ENCODE results near the gene SCNN1G.

SCNN1G gene

GRCh38 chr16:23195366-23195978 is 12.9 kb downstream of the SCNN1G start:
- DNase-seq, result no peak
- H3K4me1 Mint-ChIP-seq, result no peaks in the 10 kb centered on the region
- H3K9me3 Mint-ChIP-seq, result no peaks in the 10 kb centered on the region
- CTCF ChIA-PET, result interaction anchor here (0.5 kb wide), 1 partner anchor 733 kb away, joined by 3 read pairs; no protein-coding TSS in a partner anchor
- no peaks in the 10 kb centered on the region for H3K36me3 Mint-ChIP-seq
- H3K27ac Mint-ChIP-seq, result no peak overlapping the region
- no peak overlapping the region for H3K4me3 Mint-ChIP-seq
- peaks cover 36% of the 10 kb centered on the region for H3K27me3 Mint-ChIP-seq

DNA sequence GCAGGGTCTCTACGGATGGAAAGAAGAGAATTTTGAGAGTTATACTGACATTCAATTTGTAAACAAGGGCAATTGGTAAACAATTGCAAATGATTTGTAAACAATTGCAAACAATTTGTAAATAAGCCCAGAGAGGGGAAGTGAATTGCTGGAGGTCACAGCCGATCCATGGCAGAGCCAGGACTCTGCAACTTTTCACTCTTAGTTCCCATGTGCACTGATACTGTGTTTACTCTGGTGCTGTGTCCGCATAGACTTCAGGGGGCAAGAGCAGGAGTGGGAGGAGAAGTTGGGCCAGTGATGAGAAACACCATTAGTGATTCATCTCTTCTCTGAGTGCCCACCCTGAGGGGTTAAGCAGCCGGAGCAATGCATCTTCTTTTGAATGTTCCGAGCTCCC is 14.0 kb downstream of the SCNN1G start:
- H3K27ac Mint-ChIP-seq, result no peak overlapping the region
- DNase-seq, result no peak
- no peaks in the 10 kb centered on the region for H3K36me3 Mint-ChIP-seq
- H3K4me1 Mint-ChIP-seq, result no peaks in the 10 kb centered on the region
- CTCF ChIA-PET, result no interaction called here
- H3K4me3 Mint-ChIP-seq, result no peak overlapping the region
- H3K27me3 Mint-ChIP-seq, result peaks cover 32% of the 10 kb centered on the region
- H3K9me3 Mint-ChIP-seq, result no peaks in the 10 kb centered on the region

- CTCF ChIA-PET, result no interaction called here
- Mint-ChIP-seq H3K27ac (no peak overlapping the region), H3K4me3 (no peak overlapping the region), H3K4me1 (no peaks in the 10 kb centered on the region), H3K36me3 (no peaks in the 10 kb centered on the region), H3K27me3 (peaks cover 18% of the 10 kb centered on the region), H3K9me3 (no peaks in the 10 kb centered on the region)
- DNase-seq, result no peak
Observed at GRCh38 chr16:23202166-23202565, 19.6 kb downstream of the SCNN1G start.

DNA sequence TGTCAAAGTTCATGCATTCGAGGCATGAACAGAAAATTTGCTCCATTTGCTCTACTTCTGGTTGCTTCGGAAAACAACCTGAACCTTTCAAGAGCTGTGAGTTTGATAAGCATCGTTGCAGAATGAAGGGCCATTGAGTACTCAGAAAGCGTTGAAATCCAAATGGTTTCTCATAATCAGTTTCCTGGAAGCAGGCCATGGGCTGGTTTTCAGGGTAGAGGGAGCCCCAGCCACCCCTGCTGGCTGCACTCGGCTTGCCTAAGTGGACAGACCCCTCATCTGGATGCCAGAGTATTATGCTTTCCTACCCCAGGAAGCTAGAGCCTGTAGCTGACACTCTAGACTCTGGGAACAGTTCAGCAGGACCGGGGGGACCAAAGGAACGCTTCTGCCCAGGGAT is 24.4 kb downstream of the SCNN1G start:
- Mint-ChIP-seq H3K4me3 (no peak overlapping the region), H3K27ac (no peak overlapping the region), H3K4me1 (no peaks in the 10 kb centered on the region), H3K27me3 (peaks cover 11% of the 10 kb centered on the region), H3K36me3 (no peaks in the 10 kb centered on the region), H3K9me3 (no peaks in the 10 kb centered on the region)
- CTCF ChIA-PET, result no interaction called here
- no peak for DNase-seq

- Mint-ChIP-seq H3K4me1 (no peaks in the 10 kb centered on the region), H3K9me3 (no peaks in the 10 kb centered on the region), H3K27ac (no peak overlapping the region), H3K4me3 (no peak overlapping the region), H3K36me3 (no peaks in the 10 kb centered on the region), H3K27me3 (peaks cover 11% of the 10 kb centered on the region)
- CTCF ChIA-PET, result no interaction called here
- DNase-seq, result no peak
Observed at GRCh38 chr16:23207485-23207884, 24.9 kb downstream of the SCNN1G start.

DNA sequence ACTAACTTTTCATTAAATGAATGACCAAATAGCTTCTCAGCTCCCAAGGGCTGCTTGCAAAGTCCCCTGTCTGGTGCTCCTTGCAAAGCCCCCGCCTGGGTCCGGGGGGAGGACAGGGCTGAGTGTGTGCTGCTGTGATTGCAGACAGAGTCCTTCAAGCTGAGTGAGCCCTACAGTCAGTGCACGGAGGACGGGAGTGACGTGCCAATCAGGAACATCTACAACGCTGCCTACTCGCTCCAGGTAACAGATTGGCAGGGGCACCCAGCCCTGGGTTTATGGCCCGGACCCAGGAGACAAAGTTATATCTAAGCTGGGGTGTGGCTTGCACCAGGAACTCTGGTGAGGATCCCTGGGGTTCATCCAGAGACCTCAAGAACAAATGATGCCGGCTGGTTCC is 27.1 kb downstream of the SCNN1G start:
- Mint-ChIP-seq H3K9me3 (no peaks in the 10 kb centered on the region), H3K36me3 (no peaks in the 10 kb centered on the region), H3K27me3 (peaks cover 8% of the 10 kb centered on the region), H3K27ac (no peak overlapping the region), H3K4me1 (no peaks in the 10 kb centered on the region), H3K4me3 (no peak overlapping the region)
- CTCF ChIA-PET, result no interaction called here
- DNase-seq, result no peak

- H3K4me1 Mint-ChIP-seq, result no peaks in the 10 kb centered on the region
- peaks cover 21% of the 10 kb centered on the region for H3K27me3 Mint-ChIP-seq
- no peaks in the 10 kb centered on the region for H3K9me3 Mint-ChIP-seq
- H3K27ac Mint-ChIP-seq, result no peak overlapping the region
- no peak overlapping the region for H3K4me3 Mint-ChIP-seq
- no peak for DNase-seq
- no peaks in the 10 kb centered on the region for H3K36me3 Mint-ChIP-seq
- CTCF ChIA-PET, result interaction anchor here (0.7 kb wide), 1 partner anchor 384 kb away, joined by 3 read pairs; no protein-coding TSS in a partner anchor
Observed at GRCh38 chr16:23213831-23214230, 31.3 kb downstream of the SCNN1G start.

DNA sequence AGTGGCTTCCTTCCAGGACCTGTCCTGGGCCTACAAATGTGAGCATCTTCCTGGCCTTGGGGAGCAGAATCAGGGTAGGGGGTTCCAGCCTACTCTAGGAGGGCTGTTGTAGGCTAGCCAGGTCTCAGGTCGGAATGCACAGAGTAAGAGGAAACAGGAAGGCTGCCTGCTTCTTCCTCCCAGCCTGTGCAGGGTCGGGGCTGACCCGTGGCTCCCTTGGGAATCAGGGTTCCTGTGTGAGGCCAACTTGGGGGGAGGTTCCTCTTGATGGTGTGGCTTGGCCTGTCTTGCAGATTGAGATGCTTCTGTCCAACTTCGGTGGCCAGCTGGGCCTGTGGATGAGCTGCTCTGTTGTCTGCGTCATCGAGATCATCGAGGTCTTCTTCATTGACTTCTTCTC is 32.3 kb downstream of the SCNN1G start:
- Mint-ChIP-seq H3K27me3 (peaks cover 23% of the 10 kb centered on the region), H3K36me3 (no peaks in the 10 kb centered on the region), H3K4me1 (no peaks in the 10 kb centered on the region), H3K9me3 (no peaks in the 10 kb centered on the region), H3K4me3 (no peak overlapping the region), H3K27ac (no peak overlapping the region)
- CTCF ChIA-PET, result no interaction called here
- no peak for DNase-seq

GRCh38 chr16:23215435-23215834 is 32.9 kb downstream of the SCNN1G start:
- no peaks in the 10 kb centered on the region for H3K9me3 Mint-ChIP-seq
- DNase-seq, result no peak
- CTCF ChIA-PET, result no interaction called here
- H3K27me3 Mint-ChIP-seq, result peaks cover 23% of the 10 kb centered on the region
- no peaks in the 10 kb centered on the region for H3K4me1 Mint-ChIP-seq
- H3K4me3 Mint-ChIP-seq, result no peak overlapping the region
- no peak overlapping the region for H3K27ac Mint-ChIP-seq
- no peaks in the 10 kb centered on the region for H3K36me3 Mint-ChIP-seq

DNA sequence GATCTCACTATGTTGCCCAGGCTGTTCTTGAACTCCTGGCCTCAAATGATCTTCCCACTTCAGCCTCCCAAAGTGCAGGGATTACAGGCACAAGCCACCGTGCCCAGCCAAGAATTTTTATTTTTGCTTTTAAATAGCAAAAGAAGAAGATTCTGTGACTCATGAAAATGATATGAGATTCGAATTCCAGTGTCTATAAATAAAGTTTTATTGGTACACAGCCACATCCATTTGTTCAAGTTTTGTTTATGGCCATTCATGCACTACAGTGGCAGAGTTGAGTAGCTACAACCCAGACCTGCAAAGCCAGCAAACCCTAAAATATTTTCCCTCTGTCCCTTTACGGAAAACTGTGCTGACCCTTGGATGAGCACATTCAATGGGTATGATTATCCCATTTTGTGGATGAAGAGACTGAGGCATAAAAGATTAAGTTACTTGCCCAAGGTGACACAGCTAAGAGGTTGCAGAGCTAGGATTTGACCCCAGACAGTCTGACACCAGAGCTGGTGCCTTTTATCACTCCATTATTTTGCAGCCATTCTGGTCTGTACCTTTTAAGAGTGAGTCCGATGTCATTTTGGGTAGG is 34.2 kb downstream of the SCNN1G start:
- Mint-ChIP-seq H3K4me3 (no peak overlapping the region), H3K36me3 (no peaks in the 10 kb centered on the region), H3K4me1 (no peaks in the 10 kb centered on the region), H3K9me3 (no peaks in the 10 kb centered on the region), H3K27me3 (peaks cover 23% of the 10 kb centered on the region), H3K27ac (no peak overlapping the region)
- DNase-seq, result no peak
- CTCF ChIA-PET, result no interaction called here

- Mint-ChIP-seq H3K4me3 (no peak overlapping the region), H3K9me3 (no peaks in the 10 kb centered on the region)
- CTCF ChIA-PET, result interaction anchor here (1.2 to 1.7 kb wide), 2 partner anchors 216 to 218 kb away, joined by 4 to 5 read pairs; no protein-coding TSS in a partner anchor
Observed at GRCh38 chr16:23217646-23218045, 35.1 kb downstream of the SCNN1G start.

DNA sequence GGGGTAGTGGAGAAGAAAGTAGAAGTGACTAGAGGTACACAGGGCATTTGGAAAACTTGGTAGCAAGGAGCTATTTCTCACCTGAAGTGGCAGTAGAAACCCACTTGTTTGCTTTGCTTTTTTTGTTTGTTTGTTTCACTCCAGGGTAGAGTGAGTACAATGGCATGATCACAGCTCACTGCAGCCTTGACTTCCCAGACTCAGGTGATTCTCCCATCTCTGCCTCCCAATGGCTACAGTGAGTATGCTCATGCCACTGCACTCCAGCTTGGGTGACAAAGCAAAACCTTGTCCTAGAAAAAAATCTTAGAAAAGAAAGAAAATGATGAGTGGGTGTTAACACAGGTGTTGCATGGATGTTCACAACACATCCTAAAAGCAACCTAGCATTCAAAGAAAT is 40.4 kb downstream of the SCNN1G start:
- no peak for DNase-seq
- CTCF ChIA-PET, result no interaction called here
- Mint-ChIP-seq H3K4me3 (no peak overlapping the region), H3K36me3 (no peaks in the 10 kb centered on the region), H3K27ac (no peak overlapping the region), H3K9me3 (no peaks in the 10 kb centered on the region), H3K4me1 (no peaks in the 10 kb centered on the region), H3K27me3 (peaks cover 14% of the 10 kb centered on the region)

More at GRCh38 chr16:23217646-23218045, 35.1 kb downstream of the SCNN1G start:
- peaks cover 24% of the 10 kb centered on the region for H3K27me3 Mint-ChIP-seq
- DNase-seq, result no peak
- H3K36me3 Mint-ChIP-seq, result no peaks in the 10 kb centered on the region
- no peaks in the 10 kb centered on the region for H3K4me1 Mint-ChIP-seq
- no peak overlapping the region for H3K27ac Mint-ChIP-seq

DNA sequence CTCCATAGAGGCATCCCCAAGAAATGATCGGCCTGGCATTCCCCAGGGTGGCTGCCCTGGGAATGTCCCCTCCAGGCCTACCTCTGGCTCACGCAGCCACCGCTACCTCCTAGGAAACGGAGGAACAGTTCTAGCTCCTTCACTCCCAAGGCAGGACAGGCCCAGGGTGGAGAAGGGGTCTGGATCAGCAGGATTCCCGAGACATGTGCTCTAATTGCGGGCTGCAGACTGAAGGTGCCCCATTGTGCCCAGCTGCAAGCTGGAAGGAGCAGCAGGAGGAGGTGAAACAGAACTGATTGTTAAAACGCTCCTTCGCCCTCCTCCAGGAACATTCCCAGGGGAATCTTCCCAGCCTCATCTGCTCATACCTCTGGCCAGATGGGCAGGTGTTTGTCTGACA is 40.8 kb downstream of the SCNN1G start:
- H3K9me3 Mint-ChIP-seq, result no peaks in the 10 kb centered on the region
- no peak for DNase-seq
- H3K4me3 Mint-ChIP-seq, result no peak overlapping the region
- H3K36me3 Mint-ChIP-seq, result no peaks in the 10 kb centered on the region
- H3K27me3 Mint-ChIP-seq, result peaks cover 14% of the 10 kb centered on the region
- CTCF ChIA-PET, result interaction anchor here (0.6 kb wide), 1 partner anchor 1288 kb away, joined by 3 read pairs; no protein-coding TSS in a partner anchor
- no peaks in the 10 kb centered on the region for H3K4me1 Mint-ChIP-seq
- H3K27ac Mint-ChIP-seq, result no peak overlapping the region

DNA sequence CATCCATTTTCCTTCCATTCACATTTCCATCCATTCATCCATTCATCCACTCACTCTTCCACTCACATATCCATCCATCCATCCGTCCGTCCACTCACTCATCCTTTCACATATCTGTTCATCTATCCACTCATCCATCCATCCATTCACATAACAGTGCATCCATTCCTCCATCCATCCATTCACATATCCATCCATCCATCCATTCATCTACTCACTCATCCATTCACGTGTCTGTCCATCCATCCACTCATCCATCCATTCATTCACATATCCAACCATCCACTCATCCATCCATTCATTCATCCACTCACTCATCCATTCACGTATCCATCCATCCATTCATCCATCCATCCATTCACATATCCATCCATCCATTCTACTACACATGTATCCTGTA is 42.6 kb downstream of the SCNN1G start:
- CTCF ChIA-PET, result no interaction called here
- Mint-ChIP-seq H3K9me3 (no peaks in the 10 kb centered on the region), H3K27me3 (peaks cover 9% of the 10 kb centered on the region), H3K27ac (no peak overlapping the region), H3K36me3 (no peaks in the 10 kb centered on the region), H3K4me3 (no peak overlapping the region), H3K4me1 (no peaks in the 10 kb centered on the region)
- no peak for DNase-seq

GRCh38 chr16:23225634-23226033 is 43.1 kb downstream of the SCNN1G start:
- Mint-ChIP-seq H3K4me3 (no peak overlapping the region), H3K36me3 (no peaks in the 10 kb centered on the region), H3K27ac (no peak overlapping the region), H3K9me3 (no peaks in the 10 kb centered on the region), H3K27me3 (peaks cover 9% of the 10 kb centered on the region), H3K4me1 (no peaks in the 10 kb centered on the region)
- DNase-seq, result no peak
- CTCF ChIA-PET, result no interaction called here

Measured in activated naive CD4-positive, alpha-beta T cell treated with anti-CD3 and anti-CD28 coated beads, Interleukin-2, amount 10 ng/mL, durations not matched to agents 7 days and 5 days (primary cell).